PC-3 (cell line): ENCODE measurements around the gene TFF3.

Experiments
- CTCF ChIP-seq: fragments of 300-600 bp; sonication (generic); conservative IDR thresholded peaks from 2 replicates; pipeline ENCODE4 v1.5.1; 2017; ENCODE audit warnings: antibody characterized with exemption, low read depth, mild to moderate bottlenecking, low read length
- EZH2 ChIP-seq: fragments of 300-600 bp; sonication (generic); IDR thresholded peaks from one replicate; pipeline ENCODE4 v1.6.1; 2017; ENCODE audit warnings: antibody characterized with exemption, mild to moderate bottlenecking, low read length; ENCODE audit not compliant: unreplicated experiment

DNA sequence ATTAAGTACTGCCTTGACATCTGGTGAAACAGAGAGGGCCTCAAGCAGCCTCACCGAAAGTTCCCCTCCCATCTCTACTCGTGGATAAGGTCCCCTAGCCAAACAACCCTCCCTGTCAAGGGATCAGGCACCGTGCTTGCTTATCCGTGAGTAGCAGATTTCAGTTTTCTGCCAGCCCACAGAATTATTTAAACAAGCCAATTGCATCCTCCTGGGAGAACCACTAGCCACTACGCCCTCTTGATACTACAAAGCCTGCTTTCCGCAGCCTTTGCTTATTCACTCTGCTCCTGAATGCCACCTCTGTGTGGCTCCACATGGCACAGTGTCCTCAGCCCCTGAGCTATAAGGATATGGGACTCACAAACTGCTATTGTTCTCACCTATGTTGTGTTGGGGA lies 41.4 kb upstream of the TFF3 start:
- no peak for TF ChIP-seq CTCF
- TF ChIP-seq EZH2, result no peak
